Glutamatergic neuron (in vitro differentiated cells): Measurements from ENCODE around the gene RTN4. TPM values are rescaled to one million over a fixed set of nuclear protein-coding genes. Genes with fewer than 3 reads are reported as not detected.

Experiments
- DNase-seq: peaks from one replicate; pipeline ENCODE4 v3.0.0; 2022
- H3K27ac Mint-ChIP-seq: one replicate; pipeline ENCODE4 v1.8.0; 2020; ENCODE audit warnings: mild to moderate bottlenecking, mixed read lengths, inconsistent platforms; ENCODE audit not compliant: unreplicated experiment
- H3K27me3 Mint-ChIP-seq: one replicate; pipeline ENCODE4 v1.8.0; 2020; ENCODE audit warnings: mild to moderate bottlenecking, moderate library complexity, mixed read lengths, inconsistent platforms; ENCODE audit not compliant: unreplicated experiment
- H3K36me3 Mint-ChIP-seq: one replicate; pipeline ENCODE4 v1.8.0; 2020; ENCODE audit warnings: mild to moderate bottlenecking, mixed read lengths, inconsistent platforms; ENCODE audit not compliant: unreplicated experiment
- H3K4me1 Mint-ChIP-seq: one replicate; pipeline ENCODE4 v1.8.0; 2020; ENCODE audit warnings: mild to moderate bottlenecking, low read depth, mixed read lengths, inconsistent platforms; ENCODE audit not compliant: unreplicated experiment
- H3K4me3 Mint-ChIP-seq: one replicate; pipeline ENCODE4 v1.8.0; 2020; ENCODE audit warnings: mild to moderate bottlenecking, mixed read lengths, inconsistent platforms; ENCODE audit not compliant: unreplicated experiment
- H3K9me3 Mint-ChIP-seq: one replicate; pipeline ENCODE4 v1.8.0; 2020; ENCODE audit warnings: mild to moderate bottlenecking, moderate library complexity, mixed read lengths, inconsistent platforms; ENCODE audit not compliant: unreplicated experiment
- CTCF ChIP-seq: fragments of 200-600 bp; sonication (generic); IDR thresholded peaks from one replicate; pipeline ENCODE4 v1.5.0; 2021; ENCODE audit not compliant: partially characterized antibody, unreplicated experiment
- total RNA-seq: library from RNA; stranded (reverse); fragmentation: NEBNext Ultra II Directional; extraction: Animal tissue kit (Norgen Biotek cat#: 25700); gene quantifications from one replicate; pipeline ENCODE4 v1.2.1, GENCODE V29; 2021; ENCODE audit not compliant: unreplicated experiment

RTN4 gene
- total RNA-seq, 1 donor from 2014 or later = 772 TPM

DNA sequence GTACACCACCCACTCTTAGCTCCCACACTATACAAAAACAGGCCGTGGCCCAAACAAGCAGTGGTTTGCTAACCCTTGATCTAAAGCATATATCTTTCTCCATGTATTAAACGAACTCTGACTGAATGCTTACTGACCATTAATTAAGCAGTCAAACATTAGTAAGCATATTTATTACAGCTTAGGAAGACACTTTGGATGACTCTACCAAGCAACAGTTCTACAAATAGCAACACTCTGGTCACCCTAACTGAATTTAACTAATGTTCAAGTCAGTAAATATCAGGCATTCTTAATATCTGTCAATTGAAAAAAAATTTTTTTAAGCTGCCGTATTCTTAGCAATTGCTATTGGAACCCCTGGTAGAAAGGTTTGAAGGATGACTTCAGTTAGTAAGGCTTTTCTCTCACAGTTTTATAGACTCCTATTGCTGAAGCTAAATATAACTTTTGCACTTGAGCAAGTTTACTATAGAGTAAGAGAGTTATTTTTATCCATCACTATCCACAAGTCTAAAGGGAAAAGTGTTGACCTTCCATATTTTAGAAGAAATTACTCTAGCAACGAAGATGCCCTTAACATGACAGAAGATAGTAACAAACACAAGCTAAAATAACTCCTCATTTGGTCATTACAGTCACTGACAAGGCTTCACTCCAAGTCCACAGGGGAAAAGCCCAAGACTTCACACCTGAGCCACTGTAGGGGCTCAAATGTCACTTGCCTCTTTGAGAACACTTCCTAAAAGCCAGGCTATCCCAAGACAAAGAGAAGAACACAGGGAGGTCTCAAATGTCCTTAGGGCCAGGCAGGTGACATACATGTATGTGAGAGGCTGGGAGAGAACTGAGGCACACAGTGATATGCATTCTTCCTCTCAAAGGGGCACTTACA, 74.4 kb downstream of the RTN4 start:
- no peak overlapping the region for H3K4me3 Mint-ChIP-seq
- H3K36me3 Mint-ChIP-seq = no peaks in the 10 kb centered on the region
- peaks cover 6% of the 10 kb centered on the region for H3K9me3 Mint-ChIP-seq
- TF ChIP-seq CTCF = no peak
- H3K27ac Mint-ChIP-seq = no peak overlapping the region
- H3K27me3 Mint-ChIP-seq = peaks cover 5% of the 10 kb centered on the region
- peaks cover 11% of the 10 kb centered on the region for H3K4me1 Mint-ChIP-seq
- no peak for DNase-seq

- peaks cover 10% of the 10 kb centered on the region for H3K4me1 Mint-ChIP-seq
- TF ChIP-seq CTCF = no peak
- peaks cover 4% of the 10 kb centered on the region for H3K27me3 Mint-ChIP-seq
- H3K4me3 Mint-ChIP-seq = no peak overlapping the region
- DNase-seq = no peak
- H3K27ac Mint-ChIP-seq = no peak overlapping the region
- peaks cover 11% of the 10 kb centered on the region for H3K9me3 Mint-ChIP-seq
- peaks cover 1% of the 10 kb centered on the region for H3K36me3 Mint-ChIP-seq
Measured at GRCh38 chr2:54975175-54975574, 75.1 kb downstream of the RTN4 start.

DNA sequence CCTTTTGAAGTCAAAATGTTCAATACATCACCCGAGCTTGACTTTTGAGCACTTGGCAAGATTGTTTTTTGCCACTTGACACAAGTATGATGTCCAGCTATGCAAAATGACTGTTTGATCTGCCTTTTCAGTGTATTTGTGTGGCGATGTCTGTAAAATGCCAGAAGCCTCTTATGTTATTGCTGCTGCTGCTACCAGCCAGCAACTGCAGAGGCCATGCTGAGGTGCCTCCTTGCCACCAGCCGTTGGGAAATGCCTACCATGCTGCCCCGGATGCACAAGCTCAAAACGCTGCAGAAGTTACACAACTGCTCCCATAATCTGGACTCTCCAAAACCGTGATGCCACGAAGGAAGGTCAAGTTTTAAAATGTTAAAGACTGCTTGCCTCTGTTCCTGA, 80.3 kb downstream of the RTN4 start:
- TF ChIP-seq CTCF = no peak
- peaks cover 27% of the 10 kb centered on the region for H3K9me3 Mint-ChIP-seq
- no peak for DNase-seq
- H3K27ac Mint-ChIP-seq = peak overlapping the region; percentile 46
- H3K4me3 Mint-ChIP-seq = no peak overlapping the region
- peaks cover 5% of the 10 kb centered on the region for H3K36me3 Mint-ChIP-seq
- H3K4me1 Mint-ChIP-seq = peaks cover 23% of the 10 kb centered on the region
- H3K27me3 Mint-ChIP-seq = peaks cover 30% of the 10 kb centered on the region

DNA sequence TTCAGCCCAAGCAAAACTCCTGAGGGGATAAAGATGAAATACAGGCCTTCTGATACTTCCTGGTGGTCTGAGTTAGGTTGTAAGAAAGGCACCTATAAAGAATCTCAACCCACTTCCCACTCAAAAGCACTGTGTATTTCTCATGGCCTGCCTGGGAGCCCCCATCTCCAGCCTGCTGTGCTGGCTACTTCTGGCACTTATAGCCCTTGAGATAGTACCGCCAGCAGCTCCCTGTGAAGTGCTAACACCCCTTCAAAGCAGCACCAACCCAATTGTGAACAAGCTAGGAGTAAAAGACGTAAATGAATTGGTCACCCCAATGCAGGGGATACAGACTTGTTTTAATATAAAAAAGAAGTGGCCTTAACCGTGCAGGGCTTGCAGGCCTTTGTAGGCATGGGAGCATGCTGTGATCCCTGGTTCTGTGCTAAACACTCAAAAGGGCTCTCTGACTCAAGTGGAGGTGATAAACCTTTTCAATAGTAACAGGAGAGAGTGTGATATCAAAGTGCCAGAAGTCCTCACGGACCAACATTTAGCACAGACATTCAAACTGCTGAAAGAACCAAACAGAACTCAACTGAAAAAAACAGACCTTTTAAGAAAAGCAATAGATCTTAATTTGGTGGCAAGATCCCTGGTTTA, 80.8 kb downstream of the RTN4 start:
- peaks cover 29% of the 10 kb centered on the region for H3K27me3 Mint-ChIP-seq
- no peak overlapping the region for H3K27ac Mint-ChIP-seq
- H3K36me3 Mint-ChIP-seq = peaks cover 5% of the 10 kb centered on the region
- no peak for DNase-seq
- H3K4me3 Mint-ChIP-seq = no peak overlapping the region
- peaks cover 24% of the 10 kb centered on the region for H3K4me1 Mint-ChIP-seq
- no peak for TF ChIP-seq CTCF
- peaks cover 30% of the 10 kb centered on the region for H3K9me3 Mint-ChIP-seq

GRCh38 chr2:54968561-54969218, 81.6 kb downstream of the RTN4 start:
- H3K27me3 Mint-ChIP-seq = peaks cover 28% of the 10 kb centered on the region
- DNase-seq = no peak
- peak overlapping the region; percentile 62 for H3K27ac Mint-ChIP-seq
- no peak overlapping the region for H3K4me3 Mint-ChIP-seq
- H3K4me1 Mint-ChIP-seq = peaks cover 24% of the 10 kb centered on the region
- TF ChIP-seq CTCF = no peak
- peaks cover 5% of the 10 kb centered on the region for H3K36me3 Mint-ChIP-seq
- H3K9me3 Mint-ChIP-seq = peaks cover 33% of the 10 kb centered on the region
